ENCODE measurements around the gene RWDD1.
"Not testable (repeated sequence)": the region's sequence is repeated elsewhere in the genome, so short reads cannot be mapped to it uniquely, and the experiment has no call there.

RWDD1 gene

DNA sequence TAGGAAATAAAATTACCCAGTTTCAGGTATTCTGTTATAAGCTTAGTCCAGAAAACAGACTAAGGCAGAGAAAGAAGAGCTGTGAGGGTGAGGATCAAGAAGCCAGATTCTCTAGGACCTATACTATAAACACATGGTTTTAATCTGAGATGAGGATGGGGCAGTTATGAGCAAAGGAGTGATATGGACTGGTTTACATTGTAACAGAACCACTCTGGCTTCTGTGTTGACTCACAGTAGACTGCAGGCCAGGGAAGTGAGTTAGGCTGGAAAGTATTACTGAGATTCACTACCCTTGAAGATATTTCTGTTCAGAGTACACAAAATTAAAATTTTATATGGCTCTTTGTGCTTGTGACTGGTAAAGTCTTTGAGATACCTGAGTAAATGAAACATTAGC is 3.2 kb upstream of the RWDD1 start:
- no peak overlapping the region for H3K9ac ChIP-seq (ENCODE audit: low read depth, low read length)

GRCh38 chr6:116568821-116569755 is 2.2 kb upstream of the RWDD1 start:
- no peaks in the 10 kb centered on the region for H3K4me1 ChIP-seq (ENCODE audit: insufficient read depth, low read length)
- no peaks in the 10 kb centered on the region for H3K36me3 ChIP-seq (ENCODE audit: insufficient read depth, low read length)
- H3K9ac ChIP-seq (ENCODE audit: low read depth, low read length): no peak overlapping the region
- no peaks in the 10 kb centered on the region for H3K9me3 ChIP-seq (ENCODE audit: control insufficient read depth, insufficient read depth, low read length)

More for the DNA sequence above, 3.2 kb upstream of the RWDD1 start:
- Histone ChIP-seq H3K4me1 (ENCODE audit: insufficient read depth, low read length) (no peaks in the 10 kb centered on the region), H3K36me3 (ENCODE audit: insufficient read depth, low read length) (no peaks in the 10 kb centered on the region), H3K9me3 (ENCODE audit: control insufficient read depth, insufficient read depth, low read length) (no peaks in the 10 kb centered on the region)

- no peaks in the 10 kb centered on the region for H3K4me1 ChIP-seq (ENCODE audit: insufficient read depth, low read length)
- H3K36me3 ChIP-seq (ENCODE audit: insufficient read depth, low read length): no peaks in the 10 kb centered on the region
- no peaks in the 10 kb centered on the region for H3K9me3 ChIP-seq (ENCODE audit: control insufficient read depth, insufficient read depth, low read length)
- H3K9ac ChIP-seq (ENCODE audit: low read depth, low read length): peak overlapping the region; percentile 96
These were observed 338 bp downstream of the RWDD1 start for GRCh38 chr6:116571683-116572000.

GRCh38 chr6:116572162-116572561 is 858 bp downstream of the RWDD1 start:
- Histone ChIP-seq H3K9me3 (ENCODE audit: control insufficient read depth, insufficient read depth, low read length) (no peaks in the 10 kb centered on the region), H3K4me1 (ENCODE audit: insufficient read depth, low read length) (no peaks in the 10 kb centered on the region), H3K36me3 (ENCODE audit: insufficient read depth, low read length) (peaks cover 2% of the 10 kb centered on the region; the same call in 1 of the 2 replicates), H3K9ac (ENCODE audit: low read depth, low read length) (peak overlapping the region; percentile 96)

DNA sequence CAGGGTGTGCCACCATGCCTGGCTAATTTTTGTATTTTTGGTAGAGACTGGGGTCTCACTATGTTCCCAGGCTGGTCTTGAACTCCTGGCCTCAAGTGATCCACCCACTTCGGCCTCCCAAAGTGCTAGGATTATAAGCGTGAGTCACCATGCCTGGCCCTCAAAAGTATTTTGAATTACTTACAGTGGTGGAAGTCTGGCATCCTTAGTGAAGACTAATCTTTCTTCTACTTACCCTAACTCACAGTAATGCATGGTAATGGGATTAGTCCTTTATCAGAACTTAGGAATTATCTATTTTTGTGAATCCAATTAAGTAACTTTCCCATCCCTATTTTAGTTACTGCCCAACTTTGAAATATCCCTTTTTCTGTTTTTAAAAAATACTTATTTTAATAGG is 3.9 kb downstream of the RWDD1 start:
- Histone ChIP-seq H3K9ac (ENCODE audit: low read depth, low read length) (no peak overlapping the region), H3K4me1 (ENCODE audit: insufficient read depth, low read length) (no peaks in the 10 kb centered on the region), H3K9me3 (ENCODE audit: control insufficient read depth, insufficient read depth, low read length) (no peaks in the 10 kb centered on the region), H3K36me3 (ENCODE audit: insufficient read depth, low read length) (peaks cover 4% of the 10 kb centered on the region; the same call in 1 of the 2 replicates)

- no peaks in the 10 kb centered on the region for H3K9me3 ChIP-seq (ENCODE audit: control insufficient read depth, insufficient read depth, low read length)
- no peaks in the 10 kb centered on the region for H3K4me1 ChIP-seq (ENCODE audit: insufficient read depth, low read length)
- H3K9ac ChIP-seq (ENCODE audit: low read depth, low read length): no peak overlapping the region
- H3K36me3 ChIP-seq (ENCODE audit: insufficient read depth, low read length): peaks cover 4% of the 10 kb centered on the region; the same call in 1 of the 2 replicates
These were observed 6.2 kb downstream of the RWDD1 start for GRCh38 chr6:116577486-116577885.

- Histone ChIP-seq H3K9me3 (ENCODE audit: control insufficient read depth, insufficient read depth, low read length) (no peaks in the 10 kb centered on the region), H3K36me3 (ENCODE audit: insufficient read depth, low read length) (peaks cover 4% of the 10 kb centered on the region; the same call in 1 of the 2 replicates), H3K9ac (ENCODE audit: low read depth, low read length) (no peak overlapping the region)
These were observed 7.0 kb downstream of the RWDD1 start for GRCh38 chr6:116578335-116578734.

DNA sequence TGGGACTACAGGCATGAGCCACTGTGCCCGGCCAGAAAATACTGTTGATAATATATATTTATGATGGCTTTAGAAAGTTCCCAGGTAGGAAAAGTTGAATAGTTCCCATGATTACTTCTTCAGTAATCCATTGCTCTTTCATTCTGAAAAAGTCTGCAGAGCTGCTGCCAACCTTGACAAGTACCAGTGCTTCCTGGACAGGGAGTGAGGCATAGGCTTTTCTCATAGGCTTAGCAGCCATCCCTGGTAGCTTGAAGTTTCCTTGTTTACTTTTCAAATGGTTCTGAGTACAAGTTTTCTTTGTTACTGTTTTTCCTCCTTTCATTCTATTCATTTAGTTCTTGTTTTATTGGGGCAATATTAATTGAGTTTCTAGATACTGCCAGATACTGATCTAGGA is 7.8 kb downstream of the RWDD1 start:
- H3K4me1 ChIP-seq (ENCODE audit: insufficient read depth, low read length): no peaks in the 10 kb centered on the region
- H3K9ac ChIP-seq (ENCODE audit: low read depth, low read length): no peak overlapping the region
- H3K9me3 ChIP-seq (ENCODE audit: control insufficient read depth, insufficient read depth, low read length): no peaks in the 10 kb centered on the region
- peaks cover 4% of the 10 kb centered on the region; the same call in 1 of the 2 replicates for H3K36me3 ChIP-seq (ENCODE audit: insufficient read depth, low read length)

More at GRCh38 chr6:116578335-116578734, 7.0 kb downstream of the RWDD1 start:
- H3K4me1 ChIP-seq (ENCODE audit: insufficient read depth, low read length): no peaks in the 10 kb centered on the region

- H3K9ac ChIP-seq (ENCODE audit: low read depth, low read length): no peak overlapping the region
- peaks cover 6% of the 10 kb centered on the region; the same call in 1 of the 2 replicates for H3K36me3 ChIP-seq (ENCODE audit: insufficient read depth, low read length)
- no peaks in the 10 kb centered on the region for H3K9me3 ChIP-seq (ENCODE audit: control insufficient read depth, insufficient read depth, low read length)
- no peaks in the 10 kb centered on the region for H3K4me1 ChIP-seq (ENCODE audit: insufficient read depth, low read length)
These were observed 8.9 kb downstream of the RWDD1 start for GRCh38 chr6:116580198-116580597.

- Histone ChIP-seq H3K36me3 (ENCODE audit: insufficient read depth, low read length) (peaks cover 13% of the 10 kb centered on the region), H3K4me1 (ENCODE audit: insufficient read depth, low read length) (no peaks in the 10 kb centered on the region), H3K9ac (ENCODE audit: low read depth, low read length) (no peak overlapping the region), H3K9me3 (ENCODE audit: control insufficient read depth, insufficient read depth, low read length) (no peaks in the 10 kb centered on the region)
These were observed 15.0 kb downstream of the RWDD1 start for GRCh38 chr6:116586276-116586675.

GRCh38 chr6:116586738-116587137 is 15.4 kb downstream of the RWDD1 start:
- H3K36me3 ChIP-seq (ENCODE audit: insufficient read depth, low read length): peaks cover 17% of the 10 kb centered on the region

DNA sequence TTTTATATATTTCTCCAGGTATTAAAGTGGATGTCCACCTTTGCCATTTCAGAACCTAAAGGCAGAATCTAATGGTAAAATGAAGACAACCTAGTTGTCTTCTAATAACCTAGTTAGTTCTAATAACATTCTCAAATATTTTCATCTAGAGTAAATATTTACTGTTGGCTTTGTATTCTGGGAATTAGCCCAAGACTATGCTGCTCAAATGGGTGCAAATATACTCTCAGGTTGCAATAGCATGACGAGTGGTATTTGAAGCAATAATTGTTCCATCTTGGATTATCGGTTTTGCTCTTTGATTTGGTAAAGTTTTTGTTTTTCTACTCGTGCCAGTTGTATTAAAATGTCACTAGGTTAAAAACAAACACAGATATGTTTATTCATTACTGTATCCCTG is 23.9 kb downstream of the RWDD1 start:
- H3K9ac ChIP-seq (ENCODE audit: low read depth, low read length): no peak overlapping the region
- H3K36me3 ChIP-seq (ENCODE audit: insufficient read depth, low read length): peaks cover 14% of the 10 kb centered on the region
- no peaks in the 10 kb centered on the region for H3K9me3 ChIP-seq (ENCODE audit: control insufficient read depth, insufficient read depth, low read length)
- no peaks in the 10 kb centered on the region for H3K4me1 ChIP-seq (ENCODE audit: insufficient read depth, low read length)

More at GRCh38 chr6:116586738-116587137, 15.4 kb downstream of the RWDD1 start:
- H3K9me3 ChIP-seq (ENCODE audit: control insufficient read depth, insufficient read depth, low read length): no peaks in the 10 kb centered on the region
- H3K4me1 ChIP-seq (ENCODE audit: insufficient read depth, low read length): no peaks in the 10 kb centered on the region
- H3K9ac ChIP-seq (ENCODE audit: low read depth, low read length): no peak overlapping the region

DNA sequence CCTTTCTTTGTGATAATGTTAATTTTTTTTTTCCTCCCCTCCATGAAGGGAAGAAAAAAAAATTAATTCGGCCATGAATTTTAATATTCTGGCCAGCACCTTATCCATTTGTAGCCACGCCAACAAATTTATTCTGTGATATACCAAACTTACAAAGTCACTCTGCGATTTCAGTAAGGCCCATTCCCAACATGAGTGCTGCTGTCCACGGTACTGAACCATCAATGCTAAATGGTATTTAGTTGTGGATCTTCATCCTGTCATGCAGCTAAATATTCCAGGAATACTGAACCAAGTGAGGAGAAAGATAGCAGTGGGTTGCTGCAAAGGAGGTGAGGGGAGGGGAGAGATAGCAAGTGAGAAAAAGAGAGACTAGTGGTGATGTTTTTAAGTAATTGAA is 25.5 kb downstream of the RWDD1 start:
- Histone ChIP-seq H3K9ac (ENCODE audit: low read depth, low read length) (no peak overlapping the region), H3K36me3 (ENCODE audit: insufficient read depth, low read length) (peaks cover 10% of the 10 kb centered on the region), H3K4me1 (ENCODE audit: insufficient read depth, low read length) (no peaks in the 10 kb centered on the region), H3K9me3 (ENCODE audit: control insufficient read depth, insufficient read depth, low read length) (no peaks in the 10 kb centered on the region)

DNA sequence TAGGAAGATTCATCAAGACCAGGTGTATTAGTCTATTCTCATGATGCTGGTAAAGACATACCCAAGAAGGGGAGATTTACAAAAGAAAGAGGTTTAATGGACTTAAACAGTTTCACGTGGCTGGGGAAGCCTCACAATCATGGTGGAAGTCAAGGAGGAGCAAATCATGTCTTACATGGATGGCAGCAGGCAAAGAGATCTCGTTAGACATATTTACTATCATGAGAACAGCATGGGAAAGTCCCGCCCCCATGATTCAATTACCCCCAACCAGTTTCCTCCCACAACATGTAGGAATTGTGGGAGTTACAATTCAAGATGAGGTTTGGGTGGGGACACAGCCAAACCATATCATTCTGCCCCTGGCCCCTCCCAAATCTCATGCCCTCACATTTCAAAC is 32.6 kb downstream of the RWDD1 start:
- H3K4me1 ChIP-seq (ENCODE audit: insufficient read depth, low read length); H3K9ac ChIP-seq (ENCODE audit: low read depth, low read length); H3K9me3 ChIP-seq (ENCODE audit: control insufficient read depth, insufficient read depth, low read length); H3K36me3 ChIP-seq (ENCODE audit: insufficient read depth, low read length): not testable (repeated sequence)

GRCh38 chr6:116604868-116605267 is 33.6 kb downstream of the RWDD1 start:
- H3K4me1 ChIP-seq (ENCODE audit: insufficient read depth, low read length); H3K36me3 ChIP-seq (ENCODE audit: insufficient read depth, low read length); H3K9ac ChIP-seq (ENCODE audit: low read depth, low read length); H3K9me3 ChIP-seq (ENCODE audit: control insufficient read depth, insufficient read depth, low read length): not testable (repeated sequence)
